H9 (cell line): ENCODE data around the gene SARNP. TPM values are rescaled to one million over a fixed set of nuclear protein-coding genes. Genes with fewer than 3 reads are reported as not detected.

Source experiments
- DNase-seq: peaks from one replicate; pipeline ENCODE4 v3.0.0-alpha.2; 2017
- H2AFZ ChIP-seq: one replicate; pipeline ENCODE4 v1.6.1; 2013; ENCODE audit warnings: mild to moderate bottlenecking, low read length, control low read depth, moderate library complexity
- H2AK5ac ChIP-seq: 2 replicates; pipeline ENCODE4 v1.6.1; 2013; ENCODE audit warnings: low read length, control low read depth, mixed read lengths; ENCODE audit not compliant: insufficient read length
- H2BK120ac ChIP-seq: one replicate; pipeline ENCODE4 v1.6.1; 2013; ENCODE audit warnings: low read depth, mild to moderate bottlenecking, low read length, control low read depth, inconsistent platforms; ENCODE audit not compliant: poor library complexity, severe bottlenecking
- H2BK12ac ChIP-seq: 2 replicates; pipeline ENCODE4 v1.6.1; 2013; ENCODE audit warnings: low read length, control low read depth, mixed read lengths, low read depth; ENCODE audit not compliant: insufficient read length
- H2BK15ac ChIP-seq: 2 replicates; pipeline ENCODE4 v1.6.1; 2013; ENCODE audit warnings: low read depth, low read length, control low read depth
- H2BK20ac ChIP-seq: one replicate; pipeline ENCODE4 v1.6.1; 2013; ENCODE audit warnings: low read depth, mild to moderate bottlenecking, low read length, control low read depth, inconsistent platforms; ENCODE audit not compliant: poor library complexity, severe bottlenecking
- H2BK5ac ChIP-seq: 2 replicates; pipeline ENCODE4 v1.6.1; 2013; ENCODE audit warnings: low read length, control low read depth, mixed read lengths; ENCODE audit not compliant: insufficient read length
- H3K14ac ChIP-seq: 2 replicates; pipeline ENCODE4 v1.6.1; 2013; ENCODE audit warnings: low read length, control low read depth; ENCODE audit not compliant: insufficient read depth
- H3K18ac ChIP-seq: 2 replicates; pipeline ENCODE4 v1.6.1; 2013; ENCODE audit warnings: low read depth, mild to moderate bottlenecking, mixed read lengths, low read length, control low read depth; ENCODE audit not compliant: insufficient read length
- H3K23ac ChIP-seq: 2 replicates; pipeline ENCODE4 v1.6.1; 2013; ENCODE audit warnings: low read length, control low read depth, mixed read lengths, low read depth; ENCODE audit not compliant: insufficient read length
- H3K23me2 ChIP-seq: 2 replicates; pipeline ENCODE4 v1.6.1; 2013; ENCODE audit warnings: low read depth, mild to moderate bottlenecking, mixed read lengths, low read length, control low read depth; ENCODE audit not compliant: insufficient read length, poor library complexity, severe bottlenecking
- H3K27ac ChIP-seq: 2 replicates; pipeline ENCODE4 v1.5.1; 2013; ENCODE audit warnings: low read length, control low read depth, mixed read lengths, low read depth; ENCODE audit not compliant: insufficient read length
- H3K27me3 ChIP-seq: 2 replicates; pipeline ENCODE4 v1.6.1; 2013; ENCODE audit warnings: low read length, control low read depth, inconsistent platforms; ENCODE audit not compliant: insufficient read depth
- H3K4ac ChIP-seq: 2 replicates; pipeline ENCODE4 v1.6.1; 2013; ENCODE audit warnings: low read depth, mild to moderate bottlenecking, control low read depth, inconsistent platforms, low read length, moderate library complexity
- H3K4me1 ChIP-seq: 2 replicates; pipeline ENCODE4 v1.6.1; 2013; ENCODE audit warnings: low read length, control low read depth, inconsistent platforms; ENCODE audit not compliant: insufficient read depth
- H3K4me2 ChIP-seq: 2 replicates; pipeline ENCODE4 v1.6.1; 2013; ENCODE audit warnings: low read length, control low read depth, mixed read lengths; ENCODE audit not compliant: insufficient read length, insufficient read depth
- H3K56ac ChIP-seq: 2 replicates; pipeline ENCODE4 v1.6.1; 2013; ENCODE audit warnings: low read depth, mild to moderate bottlenecking, mixed read lengths, low read length, control low read depth; ENCODE audit not compliant: insufficient read length
- H3K79me1 ChIP-seq: 2 replicates; pipeline ENCODE4 v1.6.1; 2013; ENCODE audit warnings: low read depth, mild to moderate bottlenecking, moderate library complexity, low read length, control low read depth, inconsistent platforms; ENCODE audit not compliant: insufficient read depth, poor library complexity, severe bottlenecking
- H3K79me2 ChIP-seq: 2 replicates; pipeline ENCODE4 v1.6.1; 2013; ENCODE audit warnings: low read length, control low read depth, inconsistent platforms; ENCODE audit not compliant: insufficient read depth
- H3K9ac ChIP-seq: 2 replicates; pipeline ENCODE4 v1.6.1; 2013; ENCODE audit warnings: low read length, control low read depth, mixed read lengths; ENCODE audit not compliant: insufficient read length; ENCODE audit errors: extremely low read depth
- H3K9me3 ChIP-seq: one replicate; pipeline ENCODE4 v1.6.1; 2013; ENCODE audit warnings: low read depth, low read length, inconsistent platforms; ENCODE audit not compliant: control insufficient read depth
- H3T11ph ChIP-seq: one replicate; pipeline ENCODE4 v1.6.1; 2013; ENCODE audit warnings: mild to moderate bottlenecking, low read length, control low read depth, inconsistent platforms
- H4K20me1 ChIP-seq: one replicate; pipeline ENCODE4 v1.6.1; 2013; ENCODE audit not compliant: control insufficient read depth, insufficient read length, insufficient read depth
- H4K5ac ChIP-seq: 2 replicates; pipeline ENCODE4 v1.6.1; 2013; ENCODE audit warnings: low read depth, mild to moderate bottlenecking, mixed read lengths, low read length, control low read depth; ENCODE audit not compliant: insufficient read length
- H4K8ac ChIP-seq: replicated peaks from 2 replicates; pipeline ENCODE4 v1.6.1; 2013; ENCODE audit warnings: low read length, control low read depth, mixed read lengths, low read depth; ENCODE audit not compliant: insufficient read length
- H4K91ac ChIP-seq: 2 replicates; pipeline ENCODE4 v1.6.1; 2013; ENCODE audit warnings: low read depth, mild to moderate bottlenecking, moderate library complexity, mixed read lengths, low read length, control low read depth; ENCODE audit not compliant: insufficient read length
- H3K27ac Mint-ChIP-seq, 3 experiments: 2 replicates in 2 of 3; 3 replicates in 1 of 3; pipeline ENCODE4 v1.8.0; 2020 to 2021; ENCODE audit warnings: mixed read lengths in 3 of 3, mild to moderate bottlenecking in 1 of 3, moderate library complexity in 1 of 3
- H3K27me3 Mint-ChIP-seq: 2 replicates; pipeline ENCODE4 v1.8.0; 2021; ENCODE audit warnings: low read depth, mild to moderate bottlenecking, moderate library complexity, mixed read lengths
- H3K36me3 Mint-ChIP-seq, 3 experiments: 2 replicates in 2 of 3; 3 replicates in 1 of 3; pipeline ENCODE4 v1.8.0; 2020 to 2021; ENCODE audit warnings: low read depth in 3 of 3, mixed read lengths in 3 of 3; ENCODE audit not compliant: insufficient read depth in 1 of 3
- H3K4me1 Mint-ChIP-seq, 2 experiments: 2 replicates each; pipeline ENCODE4 v1.8.0; 2020; ENCODE audit warnings: mixed read lengths in 2 of 2
- H3K4me3 Mint-ChIP-seq, 2 experiments: 2 replicates in 1 of 2; 3 replicates in 1 of 2; pipeline ENCODE4 v1.8.0; 2020 to 2021; ENCODE audit warnings: mild to moderate bottlenecking in 2 of 2, mixed read lengths in 2 of 2, moderate library complexity in 1 of 2
- H3K9me3 Mint-ChIP-seq, 2 experiments: 2 replicates in 1 of 2; 3 replicates in 1 of 2; pipeline ENCODE4 v1.8.0; 2020; ENCODE audit warnings: mild to moderate bottlenecking in 2 of 2, mixed read lengths in 2 of 2, moderate library complexity in 1 of 2
- CTCF ChIP-seq: fragments of 200-600 bp; sonication (generic); conservative IDR thresholded peaks from 3 replicates; pipeline ENCODE4 v1.8.0; 2021; ENCODE audit warnings: antibody characterized with exemption, mild to moderate bottlenecking
- WGBS: extraction: QIAGEN DNeasy Blood & Tissue Kit; methylation state at CpG from one replicate; pipeline ENCODE4 v1.1.7; 2013; ENCODE audit warnings: missing lambda C conversion rate, low lambda C conversion rate, mixed read lengths; ENCODE audit not compliant: insufficient read length; ENCODE audit errors: extremely low coverage; 5-methylcytosine and 5-hydroxymethylcytosine counted together
- total RNA-seq: library from RNA; stranded (reverse); gene quantifications from 2 replicates; pipeline ENCODE4 v1.2.1, GENCODE V29; 2021

SARNP gene
- total RNA-seq, 1 experiment from 2014 or later: 127 TPM

GRCh38 chr12:55789893-55790292 lies 27.6 kb downstream of the SARNP start:
- no peak for DNase-seq
- Histone ChIP-seq H3K23ac (no peak overlapping the region), H3K27ac (no peak overlapping the region), H2AFZ (no peak overlapping the region), H4K20me1 (no peaks in the 10 kb centered on the region), H4K5ac (no peak overlapping the region), H3K4me1 (no peaks in the 10 kb centered on the region), H3K9me3 (no peaks in the 10 kb centered on the region), H2BK20ac (no peak overlapping the region), H4K91ac (no peak overlapping the region), H3K27me3 (no peaks in the 10 kb centered on the region), H2BK12ac (no peak overlapping the region), H3K79me1 (no peaks in the 10 kb centered on the region), H3K14ac (no peak overlapping the region), H3K79me2 (no peaks in the 10 kb centered on the region), H3K56ac (no peak overlapping the region), H3K4me2 (no peak overlapping the region), H3K23me2 (no peaks in the 10 kb centered on the region), H2BK5ac (no peak overlapping the region), H3K18ac (no peak overlapping the region), H2BK120ac (no peak overlapping the region), H3K9ac (no peak overlapping the region), H4K8ac (no peak overlapping the region), H3T11ph (no peak overlapping the region), H3K4ac (no peak overlapping the region), H2BK15ac (no peak overlapping the region), H2AK5ac (no peak overlapping the region)
- no peak for TF ChIP-seq CTCF
- Mint-ChIP-seq H3K9me3 (no peaks in the 10 kb centered on the region), H3K27ac (no peak overlapping the region), H3K4me1 (no peaks in the 10 kb centered on the region), H3K27me3 (no peaks in the 10 kb centered on the region), H3K36me3 (peaks cover 41 to 88% (median 85%) of the 10 kb centered on the region in 3 experiments), H3K4me3 (no peak overlapping the region)
- WGBS: no CpG with 5 or more reads among the region's 4 CpGs
